ENCODE data around the gene CRTAC1. TPM values are rescaled to one million over a fixed set of nuclear protein-coding genes. Genes with fewer than 3 reads are reported as not detected.

Gene CRTAC1
- total RNA-seq, 1 experiment from 2014 or later = 0.20 TPM

DNA sequence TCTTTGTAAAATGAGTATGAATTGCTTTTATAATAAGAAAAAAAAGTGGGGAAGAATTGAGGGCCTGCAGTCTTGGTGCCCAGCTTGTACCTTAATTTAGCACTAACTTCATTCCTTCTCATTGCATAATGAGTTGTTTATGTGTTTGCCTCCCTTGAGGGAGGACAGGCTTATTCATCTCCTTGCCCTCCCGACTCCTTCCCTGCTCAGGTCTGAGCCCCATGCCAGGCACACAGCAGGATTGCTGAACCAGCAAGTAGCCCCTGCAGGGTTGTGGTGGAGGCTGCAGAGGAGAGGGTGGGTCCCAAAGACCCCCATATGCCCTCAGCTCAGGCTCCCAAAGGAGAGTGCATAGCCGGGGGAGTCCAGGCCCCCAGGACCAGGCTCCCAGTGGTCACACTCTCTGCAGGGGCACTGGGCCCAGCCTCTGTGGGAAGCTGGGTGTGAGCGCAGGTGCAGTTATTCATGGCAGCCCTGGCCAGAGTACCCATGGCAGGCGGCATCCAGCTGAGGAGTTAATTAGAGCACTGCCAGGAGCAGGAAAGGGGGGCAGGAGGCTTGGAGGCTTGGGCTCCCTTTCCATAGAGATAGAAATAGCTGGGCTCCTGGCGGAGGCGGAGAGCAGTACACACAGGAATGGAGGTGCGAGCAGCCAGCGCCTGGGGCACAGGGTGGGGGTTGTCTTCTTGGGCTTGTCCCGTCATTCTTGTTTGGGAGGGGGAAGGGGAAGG lies 208.9 kb downstream of the CRTAC1 start:
- no peaks in the 10 kb centered on the region for H3K27me3 ChIP-seq (ENCODE audit: insufficient read depth, low read length)
- no peaks in the 10 kb centered on the region for H4K20me1 ChIP-seq (ENCODE audit: insufficient read depth)
- no peak overlapping the region for H3K27ac ChIP-seq (ENCODE audit: low read depth, low read length)
- H3K36me3 ChIP-seq (ENCODE audit: control insufficient read depth in 1 of 2, insufficient read depth in 2 of 2, low read length in 2 of 2) = no peaks in the 10 kb centered on the region
- no peak overlapping the region for H2AFZ ChIP-seq (ENCODE audit: low read depth, low read length, poor library complexity, severe bottlenecking)
- DNase-seq (ENCODE audit: low read depth, low spot score) (no peak), ATAC-seq (no peak)
- no peak overlapping the region for H3K4me3 ChIP-seq (replicated peaks in 1 of 2; ENCODE audit: low read depth in 1 of 2, low read length in 2 of 2)
- no peaks in the 10 kb centered on the region for H3K9me3 ChIP-seq (ENCODE audit: control insufficient read depth in 1 of 2, insufficient read depth in 1 of 2, low read depth in 1 of 2, low read length in 2 of 2)
- ChIA-PET POLR2A (no interaction called here), RAD21 (ENCODE audit: low non-redundant PET in 1 of 2, low total read pairs in 2 of 2, uncharacterized antibody in 2 of 2, unreplicated experiment in 2 of 2) (interaction anchor here (0.6 kb wide), 2 partner anchors 20 to 48 kb away, joined by 3 read pairs; no protein-coding TSS in a partner anchor), CTCF (no interaction called here)
- no peaks in the 10 kb centered on the region for H3K9me2 ChIP-seq (ENCODE audit: insufficient read depth)
- H3K9ac ChIP-seq (ENCODE audit: low read length) = no peak overlapping the region
- TF ChIP-seq, protein P1, sequence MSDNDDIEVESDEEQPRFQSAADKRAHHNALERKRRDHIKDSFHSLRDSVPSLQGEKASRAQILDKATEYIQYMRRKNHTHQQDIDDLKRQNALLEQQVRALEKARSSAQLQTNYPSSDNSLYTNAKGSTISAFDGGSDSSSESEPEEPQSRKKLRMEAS (IDR thresholded peaks at IDR 0.05) = no peak
- TF ChIP-seq EZH2 (IDR thresholded peaks at IDR 0.05) (no peak), SP1 (IDR thresholded peaks at IDR 0.05; ENCODE audit: low read depth) (no peak), FOSL1 (IDR thresholded peaks at IDR 0.05; ENCODE audit: low read depth) (no peak), CEBPB (IDR thresholded peaks at IDR 0.05; ENCODE audit: low read depth) (no peak), RAD21 (IDR thresholded peaks at IDR 0.05; ENCODE audit: low read depth) (no peak), CBX3 (IDR thresholded peaks at IDR 0.05; ENCODE audit: low read depth) (no peak), POLR2A (IDR thresholded peaks at IDR 0.05; ENCODE audit: borderline replicate concordance, extremely low read depth, insufficient read depth, insufficient read length) (no peak)
- TF ChIP-seq, protein P2, sequence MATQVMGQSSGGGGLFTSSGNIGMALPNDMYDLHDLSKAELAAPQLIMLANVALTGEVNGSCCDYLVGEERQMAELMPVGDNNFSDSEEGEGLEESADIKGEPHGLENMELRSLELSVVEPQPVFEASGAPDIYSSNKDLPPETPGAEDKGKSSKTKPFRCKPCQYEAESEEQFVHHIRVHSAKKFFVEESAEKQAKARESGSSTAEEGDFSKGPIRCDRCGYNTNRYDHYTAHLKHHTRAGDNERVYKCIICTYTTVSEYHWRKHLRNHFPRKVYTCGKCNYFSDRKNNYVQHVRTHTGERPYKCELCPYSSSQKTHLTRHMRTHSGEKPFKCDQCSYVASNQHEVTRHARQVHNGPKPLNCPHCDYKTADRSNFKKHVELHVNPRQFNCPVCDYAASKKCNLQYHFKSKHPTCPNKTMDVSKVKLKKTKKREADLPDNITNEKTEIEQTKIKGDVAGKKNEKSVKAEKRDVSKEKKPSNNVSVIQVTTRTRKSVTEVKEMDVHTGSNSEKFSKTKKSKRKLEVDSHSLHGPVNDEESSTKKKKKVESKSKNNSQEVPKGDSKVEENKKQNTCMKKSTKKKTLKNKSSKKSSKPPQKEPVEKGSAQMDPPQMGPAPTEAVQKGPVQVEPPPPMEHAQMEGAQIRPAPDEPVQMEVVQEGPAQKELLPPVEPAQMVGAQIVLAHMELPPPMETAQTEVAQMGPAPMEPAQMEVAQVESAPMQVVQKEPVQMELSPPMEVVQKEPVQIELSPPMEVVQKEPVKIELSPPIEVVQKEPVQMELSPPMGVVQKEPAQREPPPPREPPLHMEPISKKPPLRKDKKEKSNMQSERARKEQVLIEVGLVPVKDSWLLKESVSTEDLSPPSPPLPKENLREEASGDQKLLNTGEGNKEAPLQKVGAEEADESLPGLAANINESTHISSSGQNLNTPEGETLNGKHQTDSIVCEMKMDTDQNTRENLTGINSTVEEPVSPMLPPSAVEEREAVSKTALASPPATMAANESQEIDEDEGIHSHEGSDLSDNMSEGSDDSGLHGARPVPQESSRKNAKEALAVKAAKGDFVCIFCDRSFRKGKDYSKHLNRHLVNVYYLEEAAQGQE (IDR thresholded peaks at IDR 0.05; ENCODE audit: low read depth) = no peak
- intact Hi-C loops (cut with micrococcal nuclease) = no loop called here
- peak overlapping the region; percentile 55 for H3K4me2 ChIP-seq (ENCODE audit: low read length)
- no peaks in the 10 kb centered on the region for H3K79me2 ChIP-seq (ENCODE audit: insufficient read depth, low read length)
- BruUV-seq (replicated peaks) = no TSS peak
- H3K4me1 ChIP-seq (ENCODE audit: control insufficient read depth in 1 of 2, insufficient read depth in 2 of 2, low read length in 2 of 2) = peaks cover 15 to 19% of the 10 kb centered on the region in 2 experiments

Data from HCT116 (cell line).